Neutrophil (primary cell): ENCODE measurements around the gene PSMB10.

ENCODE experiments used
- H3K27ac ChIP-seq: fragments of 200-600 bp; sonication (generic); 2 replicates; pipeline ENCODE4 v1.5.1; 2016; ENCODE audit warnings: mild to moderate bottlenecking, moderate library complexity
- H3K27me3 ChIP-seq: fragments of 200-600 bp; sonication (generic); 2 replicates; pipeline ENCODE4 v1.6.0; 2016; ENCODE audit warnings: mild to moderate bottlenecking
- H3K36me3 ChIP-seq: fragments of 200-600 bp; sonication (generic); 2 replicates; pipeline ENCODE4 v1.5.1; 2017
- H3K4me1 ChIP-seq, 2 experiments: fragments of 200-600 bp in 1 of 2; sonication (generic) in 1 of 2; 1 replicate in 1 of 2; 2 replicates in 1 of 2; pipeline versions ENCODE4 v1.5.1 to v1.6.1; 2013 to 2016; ENCODE audit warnings: low read depth in 1 of 2, low read length in 1 of 2, mild to moderate bottlenecking in 1 of 2, moderate library complexity in 1 of 2; ENCODE audit not compliant: control insufficient read depth in 1 of 2, insufficient read depth in 1 of 2
- H3K4me3 ChIP-seq, 2 experiments: fragments of 200-600 bp in 1 of 2; sonication (generic) in 1 of 2; 1 replicate in 1 of 2; 2 replicates in 1 of 2; pipeline ENCODE4 v1.5.1; 2013 to 2016; ENCODE audit warnings: low read depth in 1 of 2, low read length in 1 of 2, mild to moderate bottlenecking in 1 of 2, moderate library complexity in 1 of 2
- H3K9me3 ChIP-seq: fragments of 200-600 bp; sonication (generic); 2 replicates; pipeline ENCODE4 v1.5.1; 2016
- TF ChIP-seq, protein P1 (sequence below): fragments of 200-600 bp; sonication (generic); IDR thresholded peaks from 2 replicates; pipeline ENCODE4 v1.5.1; 2016; ENCODE audit warnings: antibody characterized with exemption

PSMB10 gene

DNA sequence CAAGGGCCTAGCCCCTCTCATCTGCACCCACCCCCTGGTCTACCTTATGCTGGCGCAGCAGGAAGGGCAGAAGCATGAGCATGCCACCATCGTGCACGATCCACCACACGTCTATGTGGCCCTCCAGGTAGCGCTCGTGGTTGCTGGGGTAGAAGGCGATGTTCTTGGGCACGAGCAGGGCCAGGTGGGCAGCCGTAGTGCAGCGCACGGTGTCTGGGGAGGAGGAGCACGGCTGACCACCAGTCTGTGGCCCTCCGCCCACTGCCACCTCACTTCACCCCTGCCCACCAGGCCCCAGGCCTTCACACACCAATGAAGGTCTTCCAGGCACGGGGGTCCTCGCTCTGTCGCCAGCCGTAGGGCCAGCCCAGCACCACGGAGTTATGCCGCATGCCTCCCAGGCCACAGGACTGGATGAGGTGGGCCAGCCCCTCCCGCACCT lies 9.5 kb upstream of the PSMB10 start:
- no peaks in the 10 kb centered on the region for H3K27me3 ChIP-seq
- TF ChIP-seq, protein P1, sequence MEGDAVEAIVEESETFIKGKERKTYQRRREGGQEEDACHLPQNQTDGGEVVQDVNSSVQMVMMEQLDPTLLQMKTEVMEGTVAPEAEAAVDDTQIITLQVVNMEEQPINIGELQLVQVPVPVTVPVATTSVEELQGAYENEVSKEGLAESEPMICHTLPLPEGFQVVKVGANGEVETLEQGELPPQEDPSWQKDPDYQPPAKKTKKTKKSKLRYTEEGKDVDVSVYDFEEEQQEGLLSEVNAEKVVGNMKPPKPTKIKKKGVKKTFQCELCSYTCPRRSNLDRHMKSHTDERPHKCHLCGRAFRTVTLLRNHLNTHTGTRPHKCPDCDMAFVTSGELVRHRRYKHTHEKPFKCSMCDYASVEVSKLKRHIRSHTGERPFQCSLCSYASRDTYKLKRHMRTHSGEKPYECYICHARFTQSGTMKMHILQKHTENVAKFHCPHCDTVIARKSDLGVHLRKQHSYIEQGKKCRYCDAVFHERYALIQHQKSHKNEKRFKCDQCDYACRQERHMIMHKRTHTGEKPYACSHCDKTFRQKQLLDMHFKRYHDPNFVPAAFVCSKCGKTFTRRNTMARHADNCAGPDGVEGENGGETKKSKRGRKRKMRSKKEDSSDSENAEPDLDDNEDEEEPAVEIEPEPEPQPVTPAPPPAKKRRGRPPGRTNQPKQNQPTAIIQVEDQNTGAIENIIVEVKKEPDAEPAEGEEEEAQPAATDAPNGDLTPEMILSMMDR = no peak
- no peaks in the 10 kb centered on the region for H3K4me1 ChIP-seq
- peaks cover 68% of the 10 kb centered on the region for H3K36me3 ChIP-seq
- no peaks in the 10 kb centered on the region for H3K9me3 ChIP-seq
- H3K27ac ChIP-seq = no peak overlapping the region
- no peak overlapping the region for H3K4me3 ChIP-seq

- H3K27ac ChIP-seq = no peak overlapping the region
- TF ChIP-seq, protein P1 = no peak
- no peaks in the 10 kb centered on the region for H3K27me3 ChIP-seq
- H3K4me3 ChIP-seq = no peak overlapping the region
- peaks cover 61% of the 10 kb centered on the region for H3K36me3 ChIP-seq
- H3K4me1 ChIP-seq = no peaks in the 10 kb centered on the region
- no peaks in the 10 kb centered on the region for H3K9me3 ChIP-seq
Observed at GRCh38 chr16:67945392-67945933, 8.8 kb upstream of the PSMB10 start.

- no peaks in the 10 kb centered on the region for H3K27me3 ChIP-seq
- H3K4me3 ChIP-seq = no peak overlapping the region
- TF ChIP-seq, protein P1 = no peak
- H3K9me3 ChIP-seq = no peaks in the 10 kb centered on the region
- H3K36me3 ChIP-seq = peaks cover 57% of the 10 kb centered on the region
- no peak overlapping the region for H3K27ac ChIP-seq
- peaks cover under 1 to 6% of the 10 kb centered on the region in 2 experiments for H3K4me1 ChIP-seq
Observed at GRCh38 chr16:67944690-67945391, 8.2 kb upstream of the PSMB10 start.

DNA sequence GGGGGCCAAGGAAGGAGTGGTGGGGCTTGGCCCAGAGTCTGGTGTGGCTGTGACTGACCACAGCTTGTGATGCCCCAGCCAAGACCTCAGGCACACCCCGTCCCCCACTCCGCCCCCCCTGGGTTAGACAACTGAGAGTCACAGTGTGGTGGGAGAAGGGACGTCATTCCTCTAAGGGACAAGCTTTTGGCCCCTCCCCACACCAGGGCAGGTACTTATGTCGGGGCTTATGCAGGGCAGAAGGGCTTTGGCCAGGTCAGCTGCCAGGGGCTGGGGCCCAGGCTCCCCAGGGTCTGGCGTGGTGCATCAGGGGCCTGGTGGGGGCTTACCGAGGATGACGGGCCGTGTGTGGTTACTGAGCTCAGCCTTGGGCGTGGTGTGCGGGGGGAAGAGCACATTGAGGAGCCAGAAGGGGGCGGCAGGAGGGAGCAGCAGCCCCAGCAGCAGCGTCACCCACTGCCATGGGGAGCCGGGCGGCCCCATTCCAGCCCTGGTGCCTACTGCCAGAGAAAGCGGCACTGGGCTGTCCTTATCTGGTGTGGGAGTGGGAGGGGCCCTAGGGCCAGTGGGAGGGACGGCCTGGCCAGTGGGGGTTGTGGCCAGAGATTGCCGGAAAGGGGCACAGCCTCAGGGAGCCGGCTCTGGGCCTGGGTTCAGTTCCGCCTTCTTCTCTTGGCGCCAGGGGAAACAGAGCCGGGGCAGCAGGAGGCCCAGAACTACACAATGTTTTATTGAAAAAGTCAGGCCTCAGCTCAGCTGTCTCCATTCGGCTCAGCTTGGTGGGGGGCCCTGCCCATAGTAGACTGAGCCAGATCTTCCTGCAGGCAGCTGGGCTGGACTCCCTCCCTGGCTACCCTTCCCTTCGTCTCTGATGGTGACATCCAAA lies 7.2 kb upstream of the PSMB10 start, which contains the start of gene LCAT:
Gene LCAT, minus strand, starts transcription at position 502 of the 886 bp plus-strand sequence. Its CDS starts 19 bp downstream, at position 483.
- TF ChIP-seq, protein P1 = no peak
- no peak within 1 kb of the TSS for H3K27ac ChIP-seq
- peaks cover 55% of the 10 kb centered on the region for H3K36me3 ChIP-seq
- H3K4me3 ChIP-seq = no peak within 1 kb of the TSS
- no peaks in the 10 kb centered on the region for H3K27me3 ChIP-seq
- peaks cover 3 to 9% of the 10 kb centered on the region in 2 experiments for H3K4me1 ChIP-seq
- H3K9me3 ChIP-seq = no peaks in the 10 kb centered on the region

- peaks cover 3 to 9% of the 10 kb centered on the region in 2 experiments for H3K4me1 ChIP-seq
Observed at GRCh38 chr16:67943256-67943618, 6.6 kb upstream of the PSMB10 start.

More at GRCh38 chr16:67943256-67943618, 6.6 kb upstream of the PSMB10 start:
- Histone ChIP-seq H3K36me3 (peaks cover 55% of the 10 kb centered on the region), H3K27ac (no peak overlapping the region), H3K27me3 (no peaks in the 10 kb centered on the region), H3K9me3 (no peaks in the 10 kb centered on the region), H3K4me3 (no peak overlapping the region)
- TF ChIP-seq, protein P1 = no peak
